Fibroblast of peridontal ligament (primary cell): ENCODE data around the gene CLMP.
A peak's percentile ranks its signal among the peaks of the same experiment; 100 is the strongest.
"Not testable (repeated sequence)": the region's sequence is repeated elsewhere in the genome, so short reads cannot be mapped to it uniquely, and the experiment has no call there.

ENCODE experiments used
- DNase-seq: peaks from one replicate; pipeline ENCODE4 v3.0.0-alpha.2; 2010; ENCODE audit errors: extremely low read depth

The CLMP gene

GRCh38 chr11:123135863-123136446 lies 59.1 kb downstream of the CLMP start:
- no peak for DNase-seq

GRCh38 chr11:123132881-123133280 lies 62.2 kb downstream of the CLMP start:
- no peak for DNase-seq

GRCh38 chr11:123132034-123132766 lies 62.8 kb downstream of the CLMP start:
- peak; percentile 23 for DNase-seq

GRCh38 chr11:123129920-123130319 lies 65.1 kb downstream of the CLMP start:
- DNase-seq = peak; percentile 85

GRCh38 chr11:123125169-123125568 lies 69.9 kb downstream of the CLMP start:
- DNase-seq = no peak

GRCh38 chr11:123122852-123123251 lies 72.2 kb downstream of the CLMP start:
- DNase-seq = peak; percentile 72

- DNase-seq = peak; percentile 76
Observed at GRCh38 chr11:123122341-123122740, 72.7 kb downstream of the CLMP start.

- no peak for DNase-seq
Observed at GRCh38 chr11:123116486-123116885, 78.6 kb downstream of the CLMP start.

- DNase-seq = peak; percentile 66
Observed at GRCh38 chr11:123111465-123111864, 83.6 kb downstream of the CLMP start.

- no peak for DNase-seq
Observed at GRCh38 chr11:123110397-123110796, 84.7 kb downstream of the CLMP start.

- no peak for DNase-seq
Observed at GRCh38 chr11:123107945-123108495, 87.0 kb downstream of the CLMP start.

GRCh38 chr11:123104697-123105096 lies 90.4 kb downstream of the CLMP start:
- peak; percentile 33 for DNase-seq

GRCh38 chr11:123103326-123103980 lies 91.6 kb downstream of the CLMP start:
- peak; percentile 93 for DNase-seq

- no peak for DNase-seq
Observed at GRCh38 chr11:123100379-123101085, 94.5 kb downstream of the CLMP start.

- no peak for DNase-seq
Observed at GRCh38 chr11:123098990-123099389, 96.1 kb downstream of the CLMP start.

- no peak for DNase-seq
Observed at GRCh38 chr11:123093739-123094138, 101.3 kb downstream of the CLMP start.

- DNase-seq = no peak
Observed at GRCh38 chr11:123091506-123091905, 103.5 kb downstream of the CLMP start.

GRCh38 chr11:123090168-123090567 lies 104.9 kb downstream of the CLMP start:
- not testable (repeated sequence) for DNase-seq

- not testable (repeated sequence) for DNase-seq
Observed at GRCh38 chr11:123088896-123089295, 106.2 kb downstream of the CLMP start.

- not testable (repeated sequence) for DNase-seq
Observed at GRCh38 chr11:123087657-123088056, 107.4 kb downstream of the CLMP start.

GRCh38 chr11:123086305-123086704 lies 108.7 kb downstream of the CLMP start:
- no peak for DNase-seq

GRCh38 chr11:123085497-123085896 lies 109.6 kb downstream of the CLMP start:
- no peak for DNase-seq
